Limb (tissue), 2 donors: Measurements from ENCODE around the gene TMEM140.
"Not testable (repeated sequence)": the region's sequence is repeated elsewhere in the genome, so short reads cannot be mapped to it uniquely, and the experiment has no call there.

Experiments used
- DNase-seq, 2 donors: peaks; one replicate each; pipeline ENCODE4 v3.0.0-alpha.2; 2016; ENCODE audit errors: extremely low spot score in 2 of 2

Gene TMEM140

DNA sequence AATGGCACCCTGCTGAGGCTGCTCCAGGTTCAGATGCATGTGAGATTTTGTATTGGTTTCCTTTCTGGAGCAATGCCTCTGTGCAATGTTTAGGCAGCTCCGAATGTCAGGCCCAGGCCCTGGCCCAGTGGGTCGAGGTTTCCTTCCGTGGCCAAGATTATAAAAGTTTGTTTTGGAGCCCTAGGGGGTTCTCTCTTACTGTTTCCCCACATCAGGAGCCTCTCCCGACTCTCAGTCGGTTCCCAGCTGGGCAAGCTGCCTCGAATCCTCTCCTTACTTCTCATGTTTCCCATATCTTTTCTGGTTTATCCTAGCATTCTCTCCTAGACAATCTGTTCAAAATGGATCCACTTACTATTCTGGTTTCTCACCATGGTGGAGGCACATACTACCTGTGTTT lies 11.0 kb downstream of the TMEM140 start:
- no peak for DNase-seq

DNA sequence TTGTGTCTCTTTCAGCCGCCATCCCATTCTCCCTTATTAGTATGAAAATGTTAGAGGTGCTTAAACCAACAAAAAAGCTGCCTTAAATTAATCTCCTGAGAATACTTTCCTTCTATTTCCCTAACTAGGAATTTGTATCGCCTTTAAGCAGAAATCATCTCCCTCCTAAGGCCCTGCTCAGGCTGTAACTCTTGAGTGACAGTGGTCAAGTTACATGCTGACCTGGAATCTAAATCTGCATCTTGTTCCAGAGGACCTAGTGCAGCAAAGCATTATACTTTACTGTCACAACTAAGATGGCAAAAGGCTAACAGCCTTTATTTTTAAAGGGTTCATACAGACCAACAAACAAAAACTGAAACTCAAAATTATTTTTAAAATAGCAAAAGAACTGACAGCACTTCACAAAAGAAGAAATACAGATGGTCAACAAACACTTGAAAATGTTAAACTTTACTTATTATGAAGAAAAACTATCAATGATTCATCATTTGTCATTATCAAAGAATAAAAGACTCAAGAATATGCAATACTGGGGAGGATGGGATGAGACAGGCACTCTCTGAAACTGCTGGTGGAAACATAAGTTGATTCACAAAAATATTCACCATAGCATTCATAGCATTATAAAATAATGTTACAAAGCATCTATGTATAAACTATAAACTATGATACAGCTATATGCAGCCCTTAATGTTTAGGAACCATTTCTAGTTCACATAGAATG lies 11.7 kb downstream of the TMEM140 start:
- DNase-seq: no peak

DNA sequence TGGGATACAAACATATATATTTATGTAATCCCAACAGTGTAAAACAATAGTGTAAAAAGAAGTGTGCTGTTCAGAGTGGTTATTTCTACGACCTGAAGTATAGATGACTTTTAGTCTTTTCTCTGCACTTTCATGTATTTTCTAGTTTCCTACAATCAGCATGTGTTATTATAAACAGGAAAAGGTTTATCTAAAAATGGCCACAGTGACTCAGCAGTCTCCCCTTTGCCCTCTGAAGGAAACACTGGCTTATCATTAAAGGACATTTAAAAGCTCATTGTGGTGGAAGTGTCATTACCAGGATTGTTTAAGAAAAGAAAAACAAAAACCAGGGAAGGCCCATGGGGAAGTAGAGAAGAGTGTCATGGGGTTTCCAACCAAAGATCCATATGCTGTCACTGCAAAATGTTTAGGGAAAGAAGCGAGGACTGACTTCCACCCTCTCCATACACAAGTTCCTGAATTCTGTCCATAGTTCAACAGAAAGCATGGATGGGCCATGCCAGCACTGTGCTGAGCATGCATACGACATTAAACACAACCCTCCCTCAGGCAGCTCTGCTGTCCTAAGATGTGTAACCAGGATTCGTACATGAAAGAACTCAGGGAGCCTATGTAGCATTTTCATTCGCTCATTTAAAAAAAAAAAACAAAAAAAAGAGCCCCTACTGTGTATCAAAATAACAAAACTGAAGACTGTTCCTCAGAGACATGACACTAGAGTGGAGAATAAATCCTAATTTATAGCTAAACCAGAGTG lies 12.4 kb downstream of the TMEM140 start:
- DNase-seq: no peak

DNA sequence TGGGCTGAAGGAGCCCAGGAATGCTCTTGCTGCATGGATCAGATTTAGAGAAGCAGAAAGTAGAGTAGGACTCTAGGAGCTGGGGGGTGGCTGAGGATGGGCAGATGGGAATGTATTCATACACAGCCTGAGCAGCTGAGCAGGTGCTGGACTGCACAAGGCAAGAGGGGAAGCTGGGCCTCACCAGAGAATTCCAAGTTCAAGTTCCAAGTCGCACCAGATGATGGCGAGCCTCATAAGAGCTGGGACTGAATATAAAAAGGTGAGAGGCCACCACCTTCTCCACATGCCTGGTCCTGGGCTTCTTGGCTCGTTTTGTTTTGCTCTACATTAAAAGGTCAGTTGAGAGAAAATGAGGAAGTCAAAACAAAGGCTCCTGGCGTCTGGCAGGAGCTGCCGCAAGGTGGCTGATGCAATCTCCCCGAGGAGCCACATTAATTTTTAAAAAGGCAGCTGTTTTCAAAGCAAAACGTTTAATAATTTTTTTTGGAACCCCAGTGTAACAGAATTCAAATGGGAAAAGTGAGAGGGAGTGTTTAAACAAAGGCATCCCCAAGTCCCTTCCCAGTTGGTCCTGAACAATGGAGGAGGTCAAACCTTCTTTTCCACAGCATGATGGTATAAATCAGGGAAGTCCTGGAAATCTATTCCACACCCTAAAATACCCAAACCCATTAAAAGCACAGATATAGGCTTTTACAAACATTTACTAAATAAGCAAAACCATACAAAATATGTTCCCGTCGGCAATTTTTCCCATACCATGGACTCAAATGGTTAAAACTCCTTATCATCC lies 13.2 kb downstream of the TMEM140 start:
- DNase-seq: no peak

DNA sequence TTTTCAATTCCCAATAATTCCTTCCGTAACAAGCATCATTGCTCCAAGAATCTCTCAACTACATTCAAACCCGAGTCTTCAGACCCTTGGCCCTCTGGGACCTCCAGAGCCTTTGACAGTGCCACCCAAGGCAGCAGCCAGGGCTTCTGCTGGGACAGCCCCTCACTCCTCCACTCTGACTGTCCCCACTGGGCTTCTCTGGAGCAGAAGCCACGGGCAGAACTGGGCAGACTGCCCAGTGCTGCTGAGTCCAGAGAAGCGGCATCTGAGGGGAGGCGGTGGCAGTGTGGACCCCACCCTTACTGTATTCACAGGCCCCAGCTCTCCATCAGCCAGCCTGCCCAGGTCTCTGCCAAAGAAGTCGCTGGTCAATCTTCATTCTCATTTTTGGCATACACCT lies 13.8 kb downstream of the TMEM140 start:
- no peak for DNase-seq

DNA sequence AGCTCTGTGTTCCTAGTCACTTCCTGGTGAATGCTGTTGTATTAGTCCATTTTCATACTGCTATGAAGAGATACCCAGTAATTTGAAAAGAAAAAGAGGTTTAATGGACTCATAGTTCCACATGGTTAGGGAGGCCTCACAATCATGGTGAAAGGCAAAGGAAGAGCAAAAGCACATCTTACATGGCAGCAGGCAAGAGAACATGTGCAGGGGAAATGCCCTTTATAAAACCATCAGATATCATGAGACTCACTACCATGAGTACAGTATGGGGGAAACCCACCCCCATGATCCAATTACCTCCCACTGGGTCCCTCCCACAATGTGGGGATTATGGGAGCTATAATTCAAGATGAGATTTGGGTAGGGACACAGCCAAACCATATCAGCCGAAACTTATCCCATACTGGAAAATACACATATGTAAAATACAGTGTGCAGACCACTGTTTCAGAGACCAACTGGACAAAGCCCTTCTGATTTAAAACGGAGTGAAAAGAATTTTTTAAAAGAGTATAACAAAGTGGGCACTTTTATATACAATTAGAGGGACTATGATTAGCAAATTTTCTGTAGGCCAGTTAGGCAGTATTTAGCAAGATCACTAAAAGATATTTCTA lies 14.6 kb downstream of the TMEM140 start:
- DNase-seq: no peak

DNA sequence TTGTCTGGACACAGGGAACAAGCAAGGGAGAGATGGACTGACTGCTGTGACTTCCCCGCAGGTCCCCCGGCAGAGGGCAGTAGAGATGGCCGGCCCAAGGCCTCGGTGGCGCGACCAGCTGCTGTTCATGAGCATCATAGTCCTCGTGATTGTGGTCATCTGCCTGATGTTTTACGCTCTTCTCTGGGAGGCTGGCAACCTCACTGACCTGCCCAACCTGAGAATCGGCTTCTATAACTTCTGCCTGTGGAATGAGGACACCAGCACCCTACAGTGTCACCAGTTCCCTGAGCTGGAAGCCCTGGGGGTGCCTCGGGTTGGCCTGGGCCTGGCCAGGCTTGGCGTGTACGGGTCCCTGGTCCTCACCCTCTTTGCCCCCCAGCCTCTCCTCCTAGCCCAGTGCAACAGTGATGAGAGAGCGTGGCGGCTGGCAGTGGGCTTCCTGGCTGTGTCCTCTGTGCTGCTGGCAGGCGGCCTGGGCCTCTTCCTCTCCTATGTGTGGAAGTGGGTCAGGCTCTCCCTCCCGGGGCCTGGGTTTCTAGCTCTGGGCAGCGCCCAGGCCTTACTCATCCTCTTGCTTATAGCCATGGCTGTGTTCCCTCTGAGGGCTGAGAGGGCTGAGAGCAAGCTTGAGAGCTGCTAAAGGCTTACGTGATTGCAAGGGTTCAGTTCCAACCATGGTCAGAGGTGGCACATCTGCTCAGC lies 16.6 kb downstream of the TMEM140 start:
- DNase-seq: no peak

DNA sequence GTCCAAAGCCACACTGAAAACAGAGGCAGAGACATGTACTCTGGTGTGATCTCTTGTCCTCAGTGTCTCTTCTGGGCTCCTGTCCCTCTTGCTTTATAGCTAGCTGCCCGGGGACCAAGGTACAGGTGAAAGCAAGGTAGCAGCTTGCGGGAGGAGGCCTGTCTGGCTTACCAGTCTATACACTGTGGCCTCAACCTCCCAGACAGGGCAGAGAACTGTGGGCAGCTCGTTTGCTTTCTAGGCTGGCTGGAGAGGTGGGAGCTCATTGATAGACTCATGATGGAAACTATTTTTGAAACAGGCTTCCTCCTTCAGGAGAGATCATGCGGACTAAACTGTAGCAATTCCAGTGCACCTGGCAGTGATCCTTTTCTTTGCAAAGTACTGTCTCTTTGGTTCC lies 18.0 kb downstream of the TMEM140 start:
- DNase-seq: no peak

DNA sequence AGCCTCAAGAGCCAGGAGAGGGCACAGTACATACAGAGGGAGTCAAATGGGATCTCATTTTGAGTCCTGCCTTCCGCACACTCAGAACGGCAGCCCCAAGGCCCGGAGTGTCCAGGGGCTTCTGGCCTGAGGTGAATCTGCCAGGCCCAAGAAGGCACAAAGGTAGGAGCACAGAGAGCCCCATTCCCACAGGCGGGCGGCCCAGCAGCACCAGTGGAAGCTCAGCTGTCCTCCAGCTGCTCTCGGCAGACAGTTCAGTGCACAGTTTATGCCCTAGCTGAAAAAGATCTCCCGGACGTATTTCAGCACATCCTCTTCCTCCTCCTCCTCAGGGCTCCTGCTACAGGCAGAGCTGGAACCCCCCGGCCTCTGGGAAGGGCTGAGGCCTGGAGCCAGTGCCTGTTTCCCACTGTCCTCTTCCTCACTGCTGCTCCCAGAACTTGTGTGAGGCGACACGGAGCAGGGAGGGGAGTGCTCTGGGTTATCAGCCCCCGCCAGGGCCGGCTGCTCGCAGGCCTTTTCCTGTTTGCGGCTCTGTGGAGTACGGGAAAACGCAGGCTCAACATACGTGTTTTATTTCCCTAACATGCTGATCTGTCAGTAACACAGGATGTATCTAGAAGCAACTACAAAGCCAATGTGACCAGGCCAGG lies 18.6 kb downstream of the TMEM140 start:
- DNase-seq: no peak

DNA sequence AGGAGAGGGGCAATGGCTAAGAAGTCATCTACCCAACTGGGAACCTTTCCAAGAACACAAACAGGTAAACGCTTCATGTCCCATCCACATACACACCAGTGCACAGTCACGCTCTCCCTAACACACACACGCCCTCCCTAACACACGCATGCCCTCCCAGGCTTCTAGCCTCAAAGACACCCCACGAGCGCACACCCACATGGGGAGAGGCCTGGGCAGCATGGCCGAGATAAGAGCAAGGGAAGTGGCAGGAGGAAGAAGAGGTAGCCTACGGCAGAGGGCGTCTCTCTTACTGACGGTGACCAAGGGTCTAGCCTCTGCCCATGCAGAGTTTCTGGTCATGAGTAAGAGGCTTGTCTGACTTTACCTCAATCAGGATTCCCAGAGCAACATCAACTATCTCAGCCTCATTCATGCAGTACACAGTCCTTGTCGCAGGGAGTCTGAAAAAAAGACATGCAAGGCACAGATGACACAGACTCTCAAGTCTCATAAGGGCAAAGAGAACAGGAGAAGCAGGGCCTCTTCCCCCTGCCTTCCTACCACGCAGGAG lies 19.6 kb downstream of the TMEM140 start:
- DNase-seq: no peak

DNA sequence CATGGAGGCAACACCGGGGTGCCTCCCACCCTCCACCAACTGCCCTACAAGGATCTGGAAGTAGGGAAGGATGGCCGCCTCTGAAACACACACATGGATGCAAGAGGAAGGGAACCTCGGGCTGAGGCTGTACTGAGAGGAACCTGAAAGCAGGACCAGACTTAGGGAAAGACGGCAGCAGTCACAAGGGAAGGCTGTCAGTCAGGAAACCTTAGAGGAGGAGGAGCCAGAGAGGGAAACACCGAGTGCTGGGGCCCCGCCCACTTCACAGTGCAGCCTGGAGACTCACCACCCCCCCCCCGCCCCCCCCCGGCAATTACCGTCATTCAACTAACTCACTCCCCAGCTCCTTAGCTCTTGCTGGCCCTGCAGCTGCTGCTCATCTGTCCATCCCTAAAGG lies 20.1 kb downstream of the TMEM140 start:
- DNase-seq: no peak

DNA sequence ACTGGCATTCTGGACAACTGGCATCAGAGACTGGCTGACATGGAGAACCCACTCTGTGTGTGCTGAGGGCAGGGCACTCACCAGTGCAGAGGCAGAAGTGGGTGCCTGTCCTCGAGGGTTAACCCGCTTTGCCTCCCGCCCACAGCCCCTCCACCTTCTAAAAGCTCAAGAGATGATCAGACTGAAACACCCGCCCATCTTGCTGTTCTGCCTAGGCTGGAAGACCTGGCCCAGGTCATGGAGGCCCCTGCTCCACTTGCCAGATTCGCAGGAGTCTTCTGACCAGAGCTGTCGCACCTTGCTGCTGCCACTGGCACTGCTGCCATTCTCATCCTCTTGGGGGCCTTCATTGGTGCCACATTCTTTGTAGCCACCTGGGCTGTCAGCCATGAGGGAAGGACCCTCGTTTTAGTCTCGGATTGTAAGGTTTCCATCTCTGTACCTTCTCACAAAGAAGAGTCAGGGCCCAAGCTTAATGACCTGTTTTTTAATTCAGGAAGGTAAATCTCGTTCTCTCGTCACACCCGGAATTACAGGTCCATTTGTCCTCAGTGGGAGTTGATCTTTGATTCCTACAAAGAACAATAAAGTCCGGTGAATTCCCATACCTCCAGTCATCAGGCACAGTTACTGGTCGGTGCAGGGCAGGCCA lies 20.7 kb downstream of the TMEM140 start:
- DNase-seq: no peak

DNA sequence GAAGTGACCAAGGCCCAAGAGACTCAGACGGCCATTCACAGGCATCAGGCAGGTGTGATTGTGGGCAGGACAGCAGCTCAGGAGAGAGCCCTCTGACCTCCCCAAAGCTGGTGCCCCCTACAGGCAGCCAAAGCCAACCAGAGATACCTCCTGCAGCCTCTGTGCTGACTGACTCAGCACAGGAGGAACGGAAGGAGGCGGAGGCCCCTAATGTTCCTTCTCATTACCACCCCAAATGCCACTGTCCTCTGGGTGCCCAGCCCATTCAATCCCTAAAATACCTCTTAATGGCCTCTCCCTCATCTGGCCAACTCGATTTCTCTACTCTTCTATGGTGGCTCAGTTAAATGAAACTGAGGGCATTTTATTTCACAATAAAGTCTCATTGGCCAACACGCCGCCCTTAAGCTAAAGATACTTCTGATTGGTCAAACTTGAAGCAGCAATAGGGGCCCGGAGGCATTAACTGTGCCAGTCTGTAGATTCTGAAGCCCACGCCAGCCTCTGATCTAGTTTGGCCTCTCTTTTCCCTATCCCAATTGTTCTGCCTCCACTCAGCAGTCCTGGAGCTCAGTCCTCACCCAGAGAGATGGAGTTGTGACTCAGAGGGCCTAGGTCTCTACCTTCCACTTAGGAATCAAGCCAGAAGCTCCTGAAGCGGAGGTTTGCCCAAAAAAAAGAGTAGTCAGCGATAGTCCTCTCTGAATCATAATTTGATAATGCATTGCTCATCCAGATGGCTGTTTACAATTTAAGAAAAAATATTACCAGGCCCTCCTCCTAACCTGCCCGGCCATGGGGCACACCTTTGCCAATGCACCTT lies 21.5 kb downstream of the TMEM140 start:
- DNase-seq: no peak

DNA sequence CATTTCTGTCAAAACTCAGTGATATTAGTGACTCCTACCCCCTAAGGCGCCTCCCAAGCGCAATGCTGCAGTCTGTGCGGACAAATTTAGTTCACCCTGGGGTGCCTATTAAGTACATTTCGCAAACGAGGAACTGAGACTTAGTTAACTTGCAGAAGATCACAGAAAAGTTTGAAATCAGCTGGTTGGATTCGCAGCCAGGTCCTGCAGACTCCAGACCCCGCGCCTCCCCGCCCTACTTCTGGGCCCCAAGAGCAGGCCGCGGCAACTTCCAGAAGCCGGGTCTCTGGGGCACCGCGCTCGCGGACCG lies 22.0 kb downstream of the TMEM140 start:
- DNase-seq: no peak

DNA sequence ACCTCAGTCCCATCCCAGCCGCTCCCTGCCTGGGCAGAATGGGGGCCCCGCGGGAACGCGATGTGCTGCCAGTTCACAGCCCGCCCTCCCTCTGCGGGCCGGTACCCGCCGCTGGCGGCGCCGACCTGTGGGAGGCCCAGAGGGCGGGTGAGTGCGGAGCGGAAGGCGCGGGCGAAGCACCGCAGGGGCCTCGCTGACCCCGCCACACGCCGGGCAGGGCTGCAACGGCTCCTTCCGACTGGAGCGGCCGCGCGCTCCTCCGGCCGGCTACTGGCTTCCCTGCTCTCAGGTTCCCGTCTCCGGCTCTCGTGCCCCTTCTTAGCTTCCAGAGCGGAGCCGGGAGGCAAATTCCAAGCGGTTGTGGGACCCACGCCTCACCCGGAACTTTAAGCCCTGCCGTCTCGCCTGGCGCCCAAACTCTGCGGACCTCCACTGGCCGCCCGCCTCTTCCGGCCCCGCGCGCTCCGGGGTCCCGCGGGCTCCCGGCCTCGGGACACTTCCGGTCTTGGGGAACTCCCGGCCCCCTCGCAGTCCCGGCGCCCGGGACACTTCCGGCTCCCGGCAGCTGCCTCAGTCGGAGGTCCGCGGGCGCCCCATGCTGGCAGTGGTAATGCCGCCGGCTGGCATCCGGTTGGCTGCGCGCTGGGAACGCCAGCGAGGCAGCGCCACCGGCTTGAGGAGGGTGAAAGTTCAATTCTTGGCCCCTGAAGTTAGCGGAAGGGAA lies 22.6 kb downstream of the TMEM140 start, which contains the start of gene CYREN:
CYREN (minus strand) TSS at position 434 of the 724 bp plus-strand sequence. CDS start 1,785 bp downstream, outside the sequence.
- DNase-seq: peak; percentile 93

DNA sequence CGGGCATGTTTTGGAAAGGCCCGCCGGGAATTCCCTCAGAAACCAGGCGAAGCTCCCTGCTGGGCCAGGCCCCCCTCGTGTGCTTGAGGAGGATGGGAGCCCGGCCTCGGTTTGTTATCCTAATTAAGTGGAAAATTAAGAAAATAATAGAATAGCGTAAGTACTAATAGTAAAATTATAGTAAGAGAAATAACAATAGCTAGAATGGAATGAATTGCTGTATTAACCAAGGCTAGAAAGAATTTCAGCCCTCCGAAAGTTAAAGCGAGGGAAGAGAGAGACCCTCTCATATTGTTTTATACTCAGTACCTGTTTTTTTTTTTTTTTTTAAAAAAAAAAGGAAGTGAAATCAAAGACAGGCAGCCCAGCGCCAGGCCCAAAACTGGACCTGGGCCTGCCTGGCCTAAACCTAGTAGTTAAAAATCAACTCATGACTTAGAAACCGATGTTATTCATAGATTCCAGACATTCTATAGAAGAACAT lies 23.2 kb downstream of the TMEM140 start:
- DNase-seq: not testable (repeated sequence)

DNA sequence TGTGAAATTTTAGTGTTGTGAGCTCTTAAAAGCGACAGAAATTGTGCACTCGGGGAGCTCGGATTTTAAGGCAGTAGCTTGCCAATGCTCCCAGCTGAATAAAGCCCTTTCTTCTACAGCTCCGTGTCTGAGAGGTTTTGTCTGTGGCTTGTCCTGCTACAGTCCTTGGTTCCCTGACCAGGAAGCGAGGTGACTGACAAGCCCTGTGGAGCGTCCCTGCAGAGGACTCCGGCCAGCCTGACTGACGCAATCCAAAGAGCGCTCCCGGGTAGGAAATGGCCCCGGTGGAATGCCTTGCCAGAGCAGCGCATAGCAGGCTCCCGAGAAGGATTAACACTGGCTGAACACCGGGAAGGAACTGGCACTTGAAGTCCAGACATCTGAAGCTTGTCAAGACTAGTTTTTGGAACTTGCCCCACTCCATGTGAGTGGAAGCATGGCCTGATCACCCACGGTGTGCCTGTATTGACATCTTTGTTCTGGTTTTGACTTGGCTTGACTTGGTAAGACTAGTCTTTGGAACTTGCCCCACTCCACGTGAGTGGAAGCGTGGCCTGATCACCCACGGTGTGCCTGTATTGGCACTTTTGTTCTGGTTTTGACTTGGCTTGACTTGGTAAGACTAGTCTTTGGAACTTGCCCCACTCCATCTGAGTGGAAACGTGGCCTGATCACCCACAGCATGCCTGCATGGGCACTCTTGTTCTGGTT lies 23.9 kb downstream of the TMEM140 start:
- peak in 1 of 2 donors; percentile 53 for DNase-seq
